ENCODE data around the gene ADAMTS12. TPM values are rescaled to one million over a fixed set of nuclear protein-coding genes. Genes with fewer than 3 reads are reported as not detected.

The ADAMTS12 gene
- total and polyA plus RNA-seq, 10 of the 15 experiments (the other 5 are each of a cell fraction or from before 2014, with no cell fraction given), result 0.11 to 35.8 (median 20.7) TPM

DNA sequence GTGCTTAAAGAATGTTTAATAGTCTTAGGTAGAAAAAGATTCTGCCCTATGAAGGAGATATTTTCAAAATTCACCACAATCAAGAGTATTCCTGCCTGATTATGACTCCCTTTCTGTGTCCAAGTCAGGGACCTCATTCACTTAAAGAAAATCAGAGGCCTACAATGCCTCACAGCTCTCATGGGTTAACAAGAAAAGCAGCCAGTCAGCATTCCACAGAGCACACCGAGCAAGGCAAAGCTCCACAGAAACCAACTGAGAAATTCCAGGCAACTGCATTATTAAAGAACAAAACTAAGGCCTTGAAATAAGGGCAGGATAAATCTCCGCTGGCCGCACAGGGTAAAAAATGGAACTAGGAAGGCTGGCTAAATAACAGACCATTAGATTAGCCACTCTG lies 289.9 kb downstream of the ADAMTS12 start:
- H3K4me2 ChIP-seq (ENCODE audit: control insufficient read depth, insufficient read depth), result no peak overlapping the region
- DNase-seq (ENCODE audit: low read depth, low spot score), result no peak
- SMC1A ChIA-PET (ENCODE audit: uncharacterized antibody, unreplicated experiment), result interaction anchor here (1.5 kb wide), 1 partner anchor 14 kb away, joined by 3 read pairs; no protein-coding TSS in a partner anchor
- no peaks in the 10 kb centered on the region for H3K79me2 ChIP-seq (ENCODE audit: control insufficient read depth, insufficient read depth, low read length)
- CTCF ChIA-PET, result no interaction called here
- no peaks in the 10 kb centered on the region for H4K20me1 ChIP-seq (ENCODE audit: control insufficient read depth, insufficient read depth)
- no peak overlapping the region for H2AFZ ChIP-seq (ENCODE audit: control insufficient read depth, low read depth, low read length)
- no TSS peak for BruUV-seq (replicated peaks)
- H3K4me1 ChIP-seq (ENCODE audit: control insufficient read depth, insufficient read depth, low read length), result no peaks in the 10 kb centered on the region; the same call in 1 of the 2 replicates
- H3K9me3 ChIP-seq (replicated peaks; ENCODE audit: control insufficient read depth, insufficient read depth, low read length), result no peaks in the 10 kb centered on the region
- no peak overlapping the region for H3K27ac ChIP-seq (ENCODE audit: control insufficient read depth, insufficient read depth)
- no peak for ATAC-seq
- RAD21 ChIA-PET (ENCODE audit: unreplicated experiment), result no interaction called here
- intact Hi-C loops (cut with micrococcal nuclease; ENCODE audit: unreplicated experiment) (no loop called here), in situ Hi-C loops (cut with MboI) (no loop called here)
- H3K27me3 ChIP-seq (replicated peaks in 1 of 2; ENCODE audit: control insufficient read depth in 2 of 2, insufficient read depth in 2 of 2, low read length in 1 of 2), result no peaks in the 10 kb centered on the region
- no peak overlapping the region for H3K4me3 ChIP-seq
- TF ChIP-seq FOS (IDR thresholded peaks at IDR 0.05; ENCODE audit: borderline replicate concordance, extremely low read depth, insufficient read length) (no peak), GABPA (IDR thresholded peaks at IDR 0.05; ENCODE audit: low read depth) (no peak), TCF12 (IDR thresholded peaks at IDR 0.05; ENCODE audit: low read depth, low read length) (no peak)
- TF ChIP-seq, protein P1, sequence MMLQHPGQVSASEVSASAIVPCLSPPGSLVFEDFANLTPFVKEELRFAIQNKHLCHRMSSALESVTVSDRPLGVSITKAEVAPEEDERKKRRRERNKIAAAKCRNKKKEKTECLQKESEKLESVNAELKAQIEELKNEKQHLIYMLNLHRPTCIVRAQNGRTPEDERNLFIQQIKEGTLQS (IDR thresholded peaks at IDR 0.05; ENCODE audit: borderline replicate concordance, extremely low read depth, low read depth, low read length), result no peak
- H3K36me3 ChIP-seq (ENCODE audit: control insufficient read depth in 2 of 2, insufficient read depth in 2 of 2, low read length in 1 of 2), result no peaks in the 10 kb centered on the region
- WGBS (ENCODE audit: insufficient coverage, insufficient replicate concordance, low lambda C conversion rate, missing lambda C conversion rate), result 78% methylated on average over 3 of the region's 3 CpGs
- H3K9ac ChIP-seq (ENCODE audit: control insufficient read depth, insufficient read depth, low read length), result no peak overlapping the region
- POLR2A ChIA-PET, result no interaction called here
- FAIRE-seq, result no peak

DNA sequence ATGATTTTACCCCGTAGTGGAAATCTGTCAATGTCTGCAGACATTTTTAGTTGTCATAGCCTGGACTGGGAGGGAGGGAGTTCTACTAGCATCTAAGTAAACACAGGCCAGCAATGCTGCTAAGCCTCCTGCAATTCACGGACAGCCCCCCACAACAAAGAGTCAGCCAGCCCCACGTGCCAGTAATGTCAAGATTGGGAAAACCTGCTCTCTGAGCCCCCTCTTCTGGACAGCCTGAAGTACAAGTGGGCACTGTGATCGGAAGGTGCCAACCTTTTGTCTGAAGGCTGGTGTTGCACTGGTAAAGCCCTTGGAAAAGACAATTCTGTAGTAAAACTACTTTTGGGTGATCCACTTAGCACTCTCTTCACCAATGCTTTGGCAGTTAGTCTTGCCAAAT lies 296.5 kb downstream of the ADAMTS12 start:
- no peaks in the 10 kb centered on the region for H3K36me3 ChIP-seq (ENCODE audit: control insufficient read depth in 2 of 2, insufficient read depth in 2 of 2, low read length in 1 of 2)
- no peak overlapping the region for H3K4me2 ChIP-seq (ENCODE audit: control insufficient read depth, insufficient read depth)
- CTCF ChIA-PET, result no interaction called here
- no peak overlapping the region for H3K27ac ChIP-seq (ENCODE audit: control insufficient read depth, insufficient read depth)
- ATAC-seq, result no peak
- H3K27me3 ChIP-seq (replicated peaks in 1 of 2; ENCODE audit: control insufficient read depth in 2 of 2, insufficient read depth in 2 of 2, low read length in 1 of 2), result no peaks in the 10 kb centered on the region
- in situ Hi-C loops (cut with MboI) (no loop called here), intact Hi-C loops (cut with micrococcal nuclease; ENCODE audit: unreplicated experiment) (no loop called here)
- no peaks in the 10 kb centered on the region for H3K79me2 ChIP-seq (ENCODE audit: control insufficient read depth, insufficient read depth, low read length)
- no peak for TF ChIP-seq EED (IDR thresholded peaks at IDR 0.05; ENCODE audit: low read depth)
- TF ChIP-seq RUNX3 (IDR thresholded peaks at IDR 0.05; ENCODE audit: low read length), result no peak
- TF ChIP-seq, protein P2, sequence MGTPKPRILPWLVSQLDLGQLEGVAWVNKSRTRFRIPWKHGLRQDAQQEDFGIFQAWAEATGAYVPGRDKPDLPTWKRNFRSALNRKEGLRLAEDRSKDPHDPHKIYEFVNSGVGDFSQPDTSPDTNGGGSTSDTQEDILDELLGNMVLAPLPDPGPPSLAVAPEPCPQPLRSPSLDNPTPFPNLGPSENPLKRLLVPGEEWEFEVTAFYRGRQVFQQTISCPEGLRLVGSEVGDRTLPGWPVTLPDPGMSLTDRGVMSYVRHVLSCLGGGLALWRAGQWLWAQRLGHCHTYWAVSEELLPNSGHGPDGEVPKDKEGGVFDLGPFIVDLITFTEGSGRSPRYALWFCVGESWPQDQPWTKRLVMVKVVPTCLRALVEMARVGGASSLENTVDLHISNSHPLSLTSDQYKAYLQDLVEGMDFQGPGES (IDR thresholded peaks at IDR 0.05), result no peak
- TF ChIP-seq ZNF274 (IDR thresholded peaks at IDR 0.05; ENCODE audit: insufficient read depth, insufficient read length), result no peak
- whole genome bisulfite sequencing (ENCODE audit: insufficient coverage, insufficient replicate concordance, low lambda C conversion rate, missing lambda C conversion rate), result 50% methylated on average over 4 of the region's 4 CpGs
- H3K9ac ChIP-seq (ENCODE audit: control insufficient read depth, insufficient read depth, low read length), result no peak overlapping the region
- H3K4me3 ChIP-seq, result no peak overlapping the region
- no peak for FAIRE-seq
- H3K9me3 ChIP-seq (replicated peaks; ENCODE audit: control insufficient read depth, insufficient read depth, low read length), result peaks cover 3% of the 10 kb centered on the region; the same call in 1 of the 3 replicates
- RAD21 ChIA-PET (ENCODE audit: unreplicated experiment), result no interaction called here
- SMC1A ChIA-PET (ENCODE audit: uncharacterized antibody, unreplicated experiment), result interaction anchor here (1.1 to 1.8 kb wide), 2 partner anchors 16 to 255 kb away, joined by 3 to 4 read pairs; no protein-coding TSS in a partner anchor
- no peak for DNase-seq (ENCODE audit: low read depth, low spot score)
- H3K4me1 ChIP-seq (ENCODE audit: control insufficient read depth, insufficient read depth, low read length), result no peaks in the 10 kb centered on the region; the same call in 1 of the 2 replicates
- H4K20me1 ChIP-seq (ENCODE audit: control insufficient read depth, insufficient read depth), result no peaks in the 10 kb centered on the region
- no TSS peak for BruUV-seq (replicated peaks)
- no peak overlapping the region for H2AFZ ChIP-seq (ENCODE audit: control insufficient read depth, low read depth, low read length)
- POLR2A ChIA-PET, result no interaction called here
